T-helper 2 cell treated with Interferon-gamma antibody and Interleukin-4, amounts not matched to agents 5 μg/mL and 100 μg/mL, for 36 hours (primary cell): ENCODE results near the gene CHRNA7.

ENCODE experiments used
- DNase-seq: peaks from one replicate; pipeline ENCODE4 v3.0.0; 2021; ENCODE audit warnings: low spot score
- H3K27ac Mint-ChIP-seq: one replicate; pipeline ENCODE4 v1.8.0; 2021; ENCODE audit warnings: mild to moderate bottlenecking, mixed read lengths
- H3K27me3 Mint-ChIP-seq: one replicate; pipeline ENCODE4 v1.8.0; 2021; ENCODE audit warnings: low read depth, mixed read lengths
- H3K36me3 Mint-ChIP-seq: one replicate; pipeline ENCODE4 v1.8.0; 2021; ENCODE audit warnings: low read depth, mixed read lengths
- H3K4me1 Mint-ChIP-seq: one replicate; pipeline ENCODE4 v1.8.0; 2021; ENCODE audit warnings: low read depth, mixed read lengths
- H3K4me3 Mint-ChIP-seq: one replicate; pipeline ENCODE4 v1.8.0; 2022; ENCODE audit warnings: mild to moderate bottlenecking, moderate library complexity, mixed read lengths
- H3K9me3 Mint-ChIP-seq: one replicate; pipeline ENCODE4 v1.8.0; 2021; ENCODE audit warnings: mixed read lengths

The CHRNA7 gene

GRCh38 chr15:32035285-32035684, 5.0 kb downstream of the CHRNA7 start:
- no peak for DNase-seq
- H3K27me3 Mint-ChIP-seq, result peaks cover 28% of the 10 kb centered on the region
- H3K4me1 Mint-ChIP-seq, result no peaks in the 10 kb centered on the region
- no peak overlapping the region for H3K27ac Mint-ChIP-seq
- no peaks in the 10 kb centered on the region for H3K36me3 Mint-ChIP-seq
- H3K9me3 Mint-ChIP-seq, result no peaks in the 10 kb centered on the region
- no peak overlapping the region for H3K4me3 Mint-ChIP-seq

GRCh38 chr15:32036971-32037370, 6.7 kb downstream of the CHRNA7 start:
- Mint-ChIP-seq H3K27me3 (peaks cover 16% of the 10 kb centered on the region), H3K9me3 (no peaks in the 10 kb centered on the region), H3K27ac (no peak overlapping the region)

GRCh38 chr15:32041294-32041693, 11.0 kb downstream of the CHRNA7 start:
- Mint-ChIP-seq H3K36me3 (no peaks in the 10 kb centered on the region), H3K27me3 (peaks cover 4% of the 10 kb centered on the region), H3K27ac (no peak overlapping the region), H3K4me3 (no peak overlapping the region), H3K9me3 (no peaks in the 10 kb centered on the region), H3K4me1 (no peaks in the 10 kb centered on the region)
- DNase-seq, result no peak

More at GRCh38 chr15:32036971-32037370, 6.7 kb downstream of the CHRNA7 start:
- no peaks in the 10 kb centered on the region for H3K4me1 Mint-ChIP-seq
- H3K36me3 Mint-ChIP-seq, result no peaks in the 10 kb centered on the region
- no peak for DNase-seq
- no peak overlapping the region for H3K4me3 Mint-ChIP-seq

GRCh38 chr15:32042269-32042972, 12.1 kb downstream of the CHRNA7 start:
- Mint-ChIP-seq H3K4me3 (no peak overlapping the region), H3K36me3 (no peaks in the 10 kb centered on the region), H3K9me3 (no peaks in the 10 kb centered on the region), H3K4me1 (no peaks in the 10 kb centered on the region), H3K27ac (no peak overlapping the region), H3K27me3 (peaks cover 4% of the 10 kb centered on the region)
- DNase-seq, result no peak

- H3K9me3 Mint-ChIP-seq, result no peaks in the 10 kb centered on the region
- H3K4me1 Mint-ChIP-seq, result no peaks in the 10 kb centered on the region
- no peak overlapping the region for H3K27ac Mint-ChIP-seq
- no peaks in the 10 kb centered on the region for H3K36me3 Mint-ChIP-seq
- no peaks in the 10 kb centered on the region for H3K27me3 Mint-ChIP-seq
- no peak overlapping the region for H3K4me3 Mint-ChIP-seq
- no peak for DNase-seq
These were observed 23.4 kb downstream of the CHRNA7 start for GRCh38 chr15:32053719-32054118.

- H3K9me3 Mint-ChIP-seq, result no peaks in the 10 kb centered on the region
- H3K4me1 Mint-ChIP-seq, result no peaks in the 10 kb centered on the region
- no peaks in the 10 kb centered on the region for H3K36me3 Mint-ChIP-seq
- no peak overlapping the region for H3K27ac Mint-ChIP-seq
- no peaks in the 10 kb centered on the region for H3K27me3 Mint-ChIP-seq
- no peak overlapping the region for H3K4me3 Mint-ChIP-seq
- no peak for DNase-seq
These were observed 27.6 kb downstream of the CHRNA7 start for GRCh38 chr15:32057876-32058425.

GRCh38 chr15:32060706-32061105, 30.4 kb downstream of the CHRNA7 start:
- no peak overlapping the region for H3K27ac Mint-ChIP-seq
- no peaks in the 10 kb centered on the region for H3K36me3 Mint-ChIP-seq
- no peaks in the 10 kb centered on the region for H3K4me1 Mint-ChIP-seq
- H3K4me3 Mint-ChIP-seq, result no peak overlapping the region
- H3K9me3 Mint-ChIP-seq, result no peaks in the 10 kb centered on the region
- no peaks in the 10 kb centered on the region for H3K27me3 Mint-ChIP-seq
- no peak for DNase-seq

GRCh38 chr15:32067115-32067514, 36.8 kb downstream of the CHRNA7 start:
- H3K4me3 Mint-ChIP-seq, result no peak overlapping the region
- no peaks in the 10 kb centered on the region for H3K27me3 Mint-ChIP-seq
- no peaks in the 10 kb centered on the region for H3K36me3 Mint-ChIP-seq
- H3K4me1 Mint-ChIP-seq, result no peaks in the 10 kb centered on the region
- H3K9me3 Mint-ChIP-seq, result peaks cover 12% of the 10 kb centered on the region
- no peak for DNase-seq
- H3K27ac Mint-ChIP-seq, result no peak overlapping the region

- H3K36me3 Mint-ChIP-seq, result no peaks in the 10 kb centered on the region
- no peak overlapping the region for H3K4me3 Mint-ChIP-seq
- peaks cover 3% of the 10 kb centered on the region for H3K27me3 Mint-ChIP-seq
- no peaks in the 10 kb centered on the region for H3K4me1 Mint-ChIP-seq
- DNase-seq, result no peak
- no peaks in the 10 kb centered on the region for H3K9me3 Mint-ChIP-seq
- no peak overlapping the region for H3K27ac Mint-ChIP-seq
These were observed 59.6 kb downstream of the CHRNA7 start for GRCh38 chr15:32089851-32090359.

- Mint-ChIP-seq H3K36me3 (no peaks in the 10 kb centered on the region), H3K4me1 (no peaks in the 10 kb centered on the region), H3K27me3 (peaks cover 3% of the 10 kb centered on the region), H3K4me3 (no peak overlapping the region), H3K27ac (no peak overlapping the region), H3K9me3 (no peaks in the 10 kb centered on the region)
- no peak for DNase-seq
These were observed 61.4 kb downstream of the CHRNA7 start for GRCh38 chr15:32091505-32092380.

- Mint-ChIP-seq H3K27me3 (no peaks in the 10 kb centered on the region), H3K4me3 (no peak overlapping the region), H3K36me3 (no peaks in the 10 kb centered on the region), H3K9me3 (no peaks in the 10 kb centered on the region), H3K27ac (no peak overlapping the region), H3K4me1 (no peaks in the 10 kb centered on the region)
- no peak for DNase-seq
These were observed 65.9 kb downstream of the CHRNA7 start for GRCh38 chr15:32096213-32096612.

- no peaks in the 10 kb centered on the region for H3K27me3 Mint-ChIP-seq
- H3K36me3 Mint-ChIP-seq, result no peaks in the 10 kb centered on the region
- H3K4me1 Mint-ChIP-seq, result no peaks in the 10 kb centered on the region
- no peak overlapping the region for H3K27ac Mint-ChIP-seq
- no peaks in the 10 kb centered on the region for H3K9me3 Mint-ChIP-seq
- DNase-seq, result no peak
- no peak overlapping the region for H3K4me3 Mint-ChIP-seq
These were observed 66.8 kb downstream of the CHRNA7 start for GRCh38 chr15:32096916-32097617.

- H3K27ac Mint-ChIP-seq, result no peak overlapping the region
- H3K4me3 Mint-ChIP-seq, result no peak overlapping the region
- no peak for DNase-seq
- H3K9me3 Mint-ChIP-seq, result no peaks in the 10 kb centered on the region
- H3K36me3 Mint-ChIP-seq, result no peaks in the 10 kb centered on the region
- no peaks in the 10 kb centered on the region for H3K27me3 Mint-ChIP-seq
- H3K4me1 Mint-ChIP-seq, result no peaks in the 10 kb centered on the region
These were observed 67.7 kb downstream of the CHRNA7 start for GRCh38 chr15:32098033-32098432.
